GM03348 (cell line): ENCODE data around the gene FGD1.
A peak's percentile ranks its signal among the peaks of the same experiment; 100 is the strongest.

Source experiments
- DNase-seq: peaks from one replicate; pipeline ENCODE4 v3.0.0; 2012; ENCODE audit warnings: low spot score

Gene FGD1

GRCh38 chrX:54473993-54474859, 21.8 kb downstream of the FGD1 start:
- DNase-seq: no peak

DNA sequence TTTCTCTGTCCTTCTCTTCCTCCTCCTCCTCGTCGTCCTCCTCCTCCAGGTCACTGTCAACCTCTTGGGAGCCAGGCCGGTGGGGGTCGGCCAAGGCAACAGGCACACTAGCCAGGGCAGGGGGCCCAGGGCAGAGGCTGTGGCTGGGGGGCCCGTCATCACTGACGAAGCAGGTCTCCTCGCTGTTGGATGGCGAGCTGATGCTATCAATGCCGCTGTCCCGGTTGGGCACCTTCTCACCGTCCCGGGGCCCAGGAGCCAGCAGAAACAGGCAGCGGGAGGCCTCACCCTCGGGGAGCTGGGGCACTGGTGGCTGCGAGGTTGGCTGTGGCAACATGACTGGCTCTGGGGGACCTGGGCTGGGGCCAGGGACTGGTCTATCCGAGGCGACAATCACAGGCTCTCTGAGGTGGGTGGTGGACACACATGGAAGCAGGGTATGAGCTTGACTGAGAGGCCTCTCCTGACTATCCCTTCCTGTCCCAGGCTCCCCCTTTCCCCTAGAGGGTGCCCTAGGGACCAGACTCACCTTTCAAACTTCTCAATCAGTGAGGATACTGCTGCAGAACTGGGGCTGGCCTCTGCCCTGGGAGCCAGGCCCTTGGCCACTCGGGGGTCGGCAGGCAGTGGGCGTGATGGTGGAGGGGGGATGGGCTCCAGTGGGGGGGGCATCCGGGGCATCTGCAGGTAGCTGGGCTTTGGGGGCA, 25.8 kb downstream of the FGD1 start:
- no peak for DNase-seq

GRCh38 chrX:54452920-54453319, 43.1 kb downstream of the FGD1 start:
- no peak for DNase-seq

- DNase-seq: no peak
Observed at GRCh38 chrX:54449929-54450328, 46.1 kb downstream of the FGD1 start.

DNA sequence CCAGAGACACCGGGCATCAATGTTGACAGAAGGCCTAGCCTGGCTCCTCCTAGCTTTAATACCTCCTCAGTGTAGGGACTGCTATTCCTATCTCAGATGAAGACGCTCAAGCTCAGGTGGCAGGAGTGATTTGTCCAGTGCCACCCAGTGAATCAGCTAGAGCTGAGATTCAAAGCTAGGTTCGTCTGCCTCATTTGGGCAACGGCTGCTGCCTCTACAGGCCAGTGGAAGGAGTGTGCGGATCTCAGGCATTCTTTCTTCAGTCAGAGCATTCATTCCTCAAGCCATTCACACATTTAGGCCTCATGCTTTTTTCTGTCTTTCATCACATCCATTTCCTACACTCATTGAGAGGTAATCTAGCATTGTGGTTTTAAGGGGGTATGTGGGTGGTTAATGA, 48.6 kb downstream of the FGD1 start:
- no peak for DNase-seq

GRCh38 chrX:54446084-54446483, 50.0 kb downstream of the FGD1 start:
- no peak for DNase-seq

- no peak for DNase-seq
Observed at GRCh38 chrX:54444752-54445151, 51.3 kb downstream of the FGD1 start.

GRCh38 chrX:54442790-54443189, 53.2 kb downstream of the FGD1 start:
- DNase-seq: no peak

DNA sequence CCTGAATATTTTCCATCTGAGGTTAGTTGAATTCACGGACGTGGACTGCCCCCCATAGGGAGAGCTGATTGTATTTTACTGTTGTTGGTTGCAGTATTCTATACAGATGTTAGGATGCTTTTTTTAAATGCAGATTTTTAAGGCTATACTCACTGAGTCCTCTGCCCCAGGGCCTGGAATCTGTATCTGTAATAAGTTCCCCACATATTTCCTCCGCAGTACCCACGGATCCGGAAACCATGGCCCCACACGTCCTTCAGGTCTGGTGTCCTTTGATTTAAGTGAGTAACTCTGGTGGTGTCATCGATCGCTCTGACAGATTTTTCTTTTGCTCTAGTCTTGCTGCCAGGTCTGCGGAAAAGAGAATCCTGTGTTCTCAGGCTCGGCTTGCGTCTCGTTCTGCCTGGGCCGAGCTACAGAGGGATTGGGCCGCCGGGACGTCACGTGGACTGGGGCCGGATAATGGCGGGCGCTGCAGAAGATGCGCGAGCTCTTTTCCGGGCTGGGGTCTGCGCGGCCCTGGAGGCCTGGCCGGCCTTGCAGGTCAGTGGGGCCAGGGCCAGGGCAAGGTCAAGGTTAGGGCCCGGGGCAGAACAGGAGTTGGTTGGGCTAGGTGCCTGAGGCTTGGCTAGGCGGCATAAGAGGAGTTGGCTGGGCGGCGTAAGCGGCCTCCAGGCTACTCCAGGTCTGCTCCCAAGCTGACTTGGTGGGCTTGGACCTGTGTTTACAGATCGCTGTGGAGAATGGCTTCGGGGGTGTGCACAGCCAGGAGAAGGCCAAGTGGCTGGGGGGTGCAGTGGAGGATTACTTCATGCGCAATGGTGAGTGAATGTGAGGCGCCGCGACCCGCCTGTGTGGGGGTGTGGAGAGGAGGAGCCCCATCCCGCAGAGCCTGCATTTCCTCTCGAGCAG, 55.8 kb downstream of the FGD1 start, which contains the start of gene TSR2:
Gene TSR2, plus strand, starts transcription at position 445 of the 912 bp plus-strand sequence. Its CDS starts 18 bp downstream, at position 463.
- peak; percentile 88 for DNase-seq

GRCh38 chrX:54435121-54435520, 60.9 kb downstream of the FGD1 start:
- DNase-seq: no peak

DNA sequence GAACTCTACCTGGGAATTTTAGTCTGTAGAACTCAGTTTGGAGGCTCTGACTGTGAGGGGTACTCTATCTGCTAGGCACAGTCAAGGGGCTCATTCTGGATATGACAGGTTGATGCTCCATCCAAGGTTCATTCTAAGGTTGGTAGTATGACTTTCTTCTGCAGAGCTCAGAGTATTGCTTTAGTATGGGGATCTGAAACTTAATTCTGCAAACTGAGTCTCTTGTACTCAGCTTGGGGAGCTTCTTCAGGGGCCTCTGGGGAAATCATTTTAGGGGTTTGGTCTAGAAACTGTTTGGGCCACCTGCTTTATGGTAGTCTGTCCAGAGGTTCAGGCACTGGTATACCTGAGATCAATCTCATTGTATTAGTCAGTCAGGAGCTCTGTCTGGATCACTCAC, 65.5 kb downstream of the FGD1 start:
- DNase-seq: no peak

DNA sequence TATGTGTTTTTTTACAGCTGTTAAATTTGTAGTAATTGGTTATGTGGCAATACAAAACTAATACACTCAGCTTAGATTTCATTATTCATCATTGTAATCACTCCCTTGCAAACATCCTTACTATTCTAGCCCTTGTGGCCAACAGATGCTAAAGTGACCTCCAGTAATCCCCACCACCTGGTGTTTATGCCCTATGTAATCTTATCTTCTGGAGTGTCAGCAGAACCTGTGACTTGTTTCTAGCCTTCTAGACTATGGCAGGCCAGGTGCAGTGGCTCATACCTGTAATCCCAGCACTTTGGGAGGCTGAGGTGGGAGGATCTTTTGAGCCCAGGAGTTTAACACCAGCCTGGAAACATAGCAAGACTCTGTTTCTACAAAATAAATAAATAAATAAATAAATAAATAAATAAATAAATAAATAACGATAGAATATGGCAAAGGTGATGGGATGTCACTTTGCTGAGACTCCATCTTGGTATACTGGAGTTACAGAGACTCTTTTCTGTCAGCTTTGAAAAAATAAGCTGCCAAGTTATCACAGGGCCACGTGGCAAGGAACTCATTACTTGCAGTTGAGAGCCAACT, 68.1 kb downstream of the FGD1 start:
- DNase-seq: no peak

GRCh38 chrX:54423161-54423888, 72.7 kb downstream of the FGD1 start:
- DNase-seq: no peak

DNA sequence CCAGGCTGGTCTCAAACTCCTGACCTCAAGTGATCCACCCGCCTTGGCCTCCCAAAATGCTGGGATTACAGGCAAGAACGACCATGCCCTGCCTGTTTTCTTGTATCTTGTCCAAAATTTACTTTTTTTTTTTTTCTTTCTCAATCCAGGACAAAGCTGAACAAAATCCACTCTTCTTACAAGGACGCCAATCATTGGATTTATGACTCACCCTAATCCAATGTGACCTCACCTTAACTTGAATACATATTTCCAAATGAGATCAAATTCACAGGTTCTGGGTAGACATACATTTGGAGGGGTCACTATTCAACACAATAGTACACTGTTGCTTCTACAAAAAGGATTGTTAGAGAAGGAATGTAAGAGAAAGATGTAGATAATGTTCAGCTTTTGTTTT, 73.9 kb downstream of the FGD1 start:
- no peak for DNase-seq

- DNase-seq: no peak
Observed at GRCh38 chrX:54419559-54420302, 76.3 kb downstream of the FGD1 start.

DNA sequence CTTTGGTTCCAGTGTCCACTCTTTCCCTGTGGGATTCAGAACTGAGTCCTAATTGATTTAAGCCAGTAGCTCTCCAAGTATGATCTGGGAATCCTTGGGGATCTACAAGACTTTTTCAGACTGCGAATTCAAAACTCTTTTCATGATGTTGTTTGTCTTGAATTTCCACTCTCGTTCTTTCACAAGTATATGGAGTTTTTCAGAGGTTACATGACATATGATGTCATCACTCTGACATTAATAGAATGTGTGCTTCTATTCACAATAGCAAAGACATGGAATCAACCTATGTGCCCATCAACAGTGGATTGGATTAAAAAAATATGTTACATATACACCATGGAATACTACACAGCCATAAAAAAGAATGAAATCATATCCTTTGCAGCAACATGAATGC, 79.1 kb downstream of the FGD1 start:
- DNase-seq: no peak

DNA sequence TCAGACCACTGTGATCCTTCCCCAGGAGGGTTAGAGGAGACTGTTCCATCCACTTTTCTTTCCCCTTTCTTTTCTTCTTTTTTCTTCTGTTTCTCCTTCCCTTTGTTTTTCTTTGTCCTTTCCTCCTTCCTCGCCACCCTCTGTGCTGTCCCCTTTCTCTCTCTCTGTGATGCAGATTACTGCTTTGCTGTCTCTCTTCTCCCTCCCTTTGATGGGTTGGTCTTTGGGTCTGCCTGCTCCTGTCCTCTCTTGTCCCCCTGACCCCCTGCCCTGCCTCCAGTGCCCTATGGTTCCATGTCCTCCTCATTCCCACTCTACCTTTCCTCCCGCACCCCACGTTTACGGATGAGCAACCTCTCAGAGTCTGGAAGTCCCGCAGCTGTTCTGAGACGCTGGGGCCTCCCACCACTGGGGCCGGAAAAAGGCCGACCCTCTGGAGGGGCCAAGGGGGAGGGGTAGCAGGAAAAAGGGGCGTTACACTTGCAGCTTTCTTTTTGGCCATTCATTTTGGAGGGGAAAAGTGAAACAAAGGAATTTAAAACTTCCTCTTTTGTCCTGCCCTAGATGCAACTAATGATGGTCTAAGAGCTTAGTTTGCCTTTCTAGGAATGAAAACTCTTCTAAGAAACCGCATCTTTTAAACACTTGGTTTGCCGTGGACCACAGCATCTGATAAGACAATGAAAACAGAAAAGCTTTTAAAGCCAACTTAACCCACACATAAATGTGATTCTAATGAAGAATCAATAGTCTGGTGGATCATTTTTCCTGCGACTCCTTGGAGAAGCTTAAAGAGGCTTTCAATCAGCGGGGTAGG, 80.3 kb downstream of the FGD1 start:
- no peak for DNase-seq

GRCh38 chrX:54413753-54414152, 82.3 kb downstream of the FGD1 start:
- peak; percentile 2 for DNase-seq

GRCh38 chrX:54411732-54412131, 84.3 kb downstream of the FGD1 start:
- DNase-seq: no peak

DNA sequence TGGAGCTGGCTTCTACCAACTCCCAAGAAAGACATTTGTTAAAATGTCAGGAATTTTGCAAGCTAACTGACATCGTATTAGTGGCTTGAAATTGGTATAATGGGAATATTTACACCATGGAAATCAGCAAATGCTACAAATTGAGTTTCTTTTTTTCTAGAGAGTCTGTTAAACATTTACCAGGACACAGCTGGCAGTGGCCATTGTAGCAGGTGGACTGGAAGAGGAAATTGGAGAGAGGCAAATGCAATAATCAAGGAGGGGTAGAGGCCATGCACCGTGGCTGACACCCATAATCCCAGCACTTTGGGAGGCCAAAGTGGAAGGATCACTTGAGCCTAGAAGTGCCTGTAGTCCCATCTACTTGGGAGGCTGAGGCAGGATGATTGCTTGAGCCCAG, 88.8 kb downstream of the FGD1 start:
- DNase-seq: no peak
